ENCODE measurements around the gene EGLN2.
"Not testable (repeated sequence)": the region's sequence is repeated elsewhere in the genome, so short reads cannot be mapped to it uniquely, and the experiment has no call there.

The EGLN2 gene

DNA sequence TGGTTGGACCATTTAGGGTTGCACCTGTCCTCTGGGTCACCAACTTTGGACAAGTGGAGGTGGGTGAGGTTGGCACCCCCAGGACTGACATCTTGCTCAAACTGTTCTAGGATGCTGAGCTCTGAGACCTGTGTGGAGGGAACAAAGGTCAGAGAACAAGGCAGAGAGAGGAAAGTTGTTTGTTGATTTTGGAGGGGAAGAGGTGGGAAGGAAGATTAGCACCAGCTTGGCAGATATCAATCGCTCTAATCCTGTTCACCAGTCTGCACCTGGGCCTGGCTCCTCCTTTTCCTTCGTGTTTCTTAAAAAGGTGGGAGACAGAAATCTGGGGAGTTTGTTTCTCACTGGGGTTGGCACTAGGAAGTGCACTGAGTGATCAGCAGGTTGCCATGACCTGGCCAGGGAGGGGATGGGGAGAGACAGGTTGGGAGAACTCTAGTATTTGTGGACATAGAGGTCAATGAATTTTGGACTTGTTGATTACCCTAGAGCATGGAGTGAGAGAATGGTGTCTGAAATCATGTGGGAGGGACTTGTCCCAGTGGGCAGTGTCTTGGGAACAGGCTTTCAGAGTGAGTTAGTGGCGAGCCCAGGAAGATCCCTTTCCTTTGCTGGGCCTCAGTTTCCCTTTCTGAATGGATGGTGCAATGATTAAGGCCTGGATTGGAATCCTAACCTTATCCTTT lies 53.6 kb downstream of the EGLN2 start:
- DNase-seq (ENCODE audit: low read depth); H3K4me3 ChIP-seq (ENCODE audit: low read length): not testable (repeated sequence)
